ENCODE data around the gene WDR48.

Gene WDR48

DNA sequence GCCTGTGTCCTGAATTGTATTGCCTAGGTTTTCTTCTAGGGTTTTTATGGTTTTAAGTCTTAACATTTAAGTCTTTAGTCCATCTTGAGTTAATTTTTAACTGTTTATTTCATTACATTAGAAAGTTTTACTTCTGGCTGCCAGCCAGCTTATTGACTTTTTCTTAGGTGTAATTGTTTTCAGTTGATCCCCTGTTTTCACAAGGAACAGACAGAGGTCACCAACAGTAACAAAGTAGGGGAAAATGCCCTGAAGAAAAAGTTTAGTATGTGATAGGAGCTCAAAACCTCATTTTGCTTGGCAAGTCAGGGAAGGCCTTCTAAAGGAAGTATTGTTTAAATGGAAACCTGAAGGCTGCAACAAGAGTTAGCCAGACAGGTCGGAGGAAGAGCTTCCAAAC, 10.4 kb downstream of the WDR48 start:
- H3K4me3 ChIP-seq (ENCODE audit: low read length), result no peak overlapping the region
- DNase-seq (ENCODE audit: low read depth), result no peak
- TF ChIP-seq CTCF (conservative IDR thresholded peaks at IDR 0.05; ENCODE audit: low read depth, low read length), result no peak

- no peak overlapping the region for H3K4me3 ChIP-seq (ENCODE audit: low read length)
- no peak for TF ChIP-seq CTCF (conservative IDR thresholded peaks at IDR 0.05; ENCODE audit: low read depth, low read length)
- no peak for DNase-seq (ENCODE audit: low read depth)
These were observed 11.3 kb downstream of the WDR48 start for GRCh38 chr3:39063143-39063542.

DNA sequence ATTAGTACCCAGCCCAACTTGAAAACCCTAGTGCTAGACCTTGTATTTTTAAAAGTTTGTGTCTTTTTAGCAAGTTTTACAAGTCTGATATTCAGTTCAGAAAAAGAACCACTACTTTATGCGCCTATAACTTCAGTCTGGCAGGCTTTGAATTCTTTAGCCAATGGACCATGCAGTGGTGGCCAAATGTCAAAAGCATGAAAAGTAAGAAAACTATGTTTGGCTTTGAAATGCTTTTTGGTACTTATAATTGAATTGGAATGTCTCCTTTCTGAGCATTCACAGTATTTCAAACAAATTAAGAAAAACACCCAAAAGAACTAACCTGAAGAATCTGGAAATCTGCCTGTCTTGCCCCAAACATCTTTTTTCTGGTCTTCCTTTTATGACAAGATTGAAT, 12.8 kb downstream of the WDR48 start:
- no peak overlapping the region for H3K4me3 ChIP-seq (ENCODE audit: low read length)
- no peak for DNase-seq (ENCODE audit: low read depth)
- no peak for TF ChIP-seq CTCF (conservative IDR thresholded peaks at IDR 0.05; ENCODE audit: low read depth, low read length)

- peak; percentile 61 for TF ChIP-seq CTCF (conservative IDR thresholded peaks at IDR 0.05; ENCODE audit: low read depth, low read length)
- no peak overlapping the region for H3K4me3 ChIP-seq (ENCODE audit: low read length)
- no peak for DNase-seq (ENCODE audit: low read depth)
These were observed 13.4 kb downstream of the WDR48 start for GRCh38 chr3:39065197-39065596.

DNA sequence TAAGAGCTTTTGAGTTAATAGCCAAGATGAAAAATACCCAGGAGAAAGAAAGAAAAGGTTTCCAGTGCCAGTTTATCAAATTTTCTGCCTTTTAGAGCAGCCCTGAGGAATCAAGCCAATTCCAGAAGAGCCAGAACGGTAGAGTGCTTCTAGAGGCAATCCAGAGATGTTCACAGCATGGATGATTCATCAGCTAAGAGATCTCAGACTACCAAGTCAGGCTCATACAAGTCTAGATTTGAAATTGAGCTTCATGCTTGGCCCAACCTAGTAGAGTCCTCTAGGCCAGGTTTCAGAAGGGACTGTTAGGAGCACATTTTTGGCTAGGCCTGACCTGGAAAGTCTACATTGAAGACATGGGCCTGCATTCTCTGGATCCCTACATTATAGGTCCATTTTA, 15.5 kb downstream of the WDR48 start:
- no peak for DNase-seq (ENCODE audit: low read depth)
- TF ChIP-seq CTCF (conservative IDR thresholded peaks at IDR 0.05; ENCODE audit: low read depth, low read length), result no peak
- H3K4me3 ChIP-seq (ENCODE audit: low read length), result no peak overlapping the region

GRCh38 chr3:39068556-39068955, 16.7 kb downstream of the WDR48 start:
- no peak for TF ChIP-seq CTCF (conservative IDR thresholded peaks at IDR 0.05; ENCODE audit: low read depth, low read length)
- H3K4me3 ChIP-seq (ENCODE audit: low read length), result no peak overlapping the region
- DNase-seq (ENCODE audit: low read depth), result no peak

DNA sequence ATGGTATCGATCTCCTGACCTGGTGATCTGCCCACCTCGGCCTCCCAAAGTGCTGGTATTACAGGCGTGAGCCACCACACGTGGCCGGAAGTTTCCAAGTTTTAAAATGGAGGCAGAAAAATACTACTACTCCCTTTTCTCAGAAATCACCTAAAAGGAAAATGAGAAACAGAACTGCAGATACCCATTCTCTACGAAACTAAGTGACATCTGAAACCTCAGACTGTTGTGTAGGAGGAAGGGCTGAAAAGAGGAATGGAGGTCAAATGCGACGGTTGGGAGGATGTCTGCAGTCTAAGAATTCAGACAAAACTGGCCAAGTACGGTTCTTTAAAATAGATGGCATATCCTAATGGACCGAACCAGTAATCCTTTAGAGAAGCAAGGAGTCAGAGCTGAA, 24.1 kb downstream of the WDR48 start:
- DNase-seq (ENCODE audit: low read depth), result no peak
- no peak overlapping the region for H3K4me3 ChIP-seq (ENCODE audit: low read length)
- no peak for TF ChIP-seq CTCF (conservative IDR thresholded peaks at IDR 0.05; ENCODE audit: low read depth, low read length)
